Thoracic aorta (tissue), 2 donors: Measurements from ENCODE around the gene C1orf159. TPM values are rescaled to one million over a fixed set of nuclear protein-coding genes. Genes with fewer than 3 reads are reported as not detected.
A peak's percentile ranks its signal among the peaks of the same experiment; 100 is the strongest.

Experiments
- ATAC-seq: fragments of 150-250 bp; one replicate; pipeline ENCODE4 v1.8.0; 2017; ENCODE audit warnings: low read depth; ENCODE audit not compliant: insufficient number of reproducible peaks, low FRiP score
- DNase-seq: peaks from one replicate; pipeline ENCODE4 v3.0.0-alpha.2; 2020; ENCODE audit warnings: low spot score
- H3K27ac ChIP-seq, 2 donors: fragments of 200-600 bp; sonication (generic); 1 replicate in 1 of 2; 2 replicates in 1 of 2; pipeline ENCODE4 v1.5.1; 2016; ENCODE audit warnings: mild to moderate bottlenecking in 2 of 2, moderate library complexity in 2 of 2
- H3K27me3 ChIP-seq: fragments of 200-600 bp; sonication (generic); replicated peaks from 2 replicates; pipeline ENCODE4 v1.6.0; 2016; ENCODE audit warnings: mild to moderate bottlenecking; ENCODE audit not compliant: insufficient read depth
- H3K36me3 ChIP-seq: fragments of 200-600 bp; sonication (generic); one replicate; pipeline ENCODE4 v1.5.1; 2016
- H3K4me1 ChIP-seq, 2 donors: fragments of 200-600 bp; sonication (generic); 1 replicate in 1 of 2; 2 replicates in 1 of 2; pipeline versions ENCODE4 v1.5.1 to v1.6.0; 2016; ENCODE audit warnings: low read depth in 2 of 2, mild to moderate bottlenecking in 1 of 2; ENCODE audit not compliant: control insufficient read depth in 1 of 2
- H3K4me3 ChIP-seq: fragments of 200-600 bp; sonication (generic); 2 replicates; pipeline ENCODE4 v1.5.1; 2016; ENCODE audit warnings: mild to moderate bottlenecking
- H3K9me3 ChIP-seq: fragments of 200-600 bp; sonication (generic); 2 replicates; pipeline ENCODE4 v1.5.1; 2016
- total RNA-seq, 2 donors: library from RNA; depleted of rRNA; stranded (reverse); fragments of >200 nt; gene quantifications; one replicate each; pipeline versions ENCODE4 v1.1.0 to v1.2.3, GENCODE V29; 2016
- TF ChIP-seq, protein P1 (sequence below): fragments of 200-600 bp; sonication (generic); IDR thresholded peaks from one replicate; pipeline ENCODE4 v1.5.1; 2019; ENCODE audit warnings: antibody characterized with exemption

C1orf159 gene
- total RNA-seq, 2 donors from 2014 or later = 10.8 to 21.2 TPM

DNA sequence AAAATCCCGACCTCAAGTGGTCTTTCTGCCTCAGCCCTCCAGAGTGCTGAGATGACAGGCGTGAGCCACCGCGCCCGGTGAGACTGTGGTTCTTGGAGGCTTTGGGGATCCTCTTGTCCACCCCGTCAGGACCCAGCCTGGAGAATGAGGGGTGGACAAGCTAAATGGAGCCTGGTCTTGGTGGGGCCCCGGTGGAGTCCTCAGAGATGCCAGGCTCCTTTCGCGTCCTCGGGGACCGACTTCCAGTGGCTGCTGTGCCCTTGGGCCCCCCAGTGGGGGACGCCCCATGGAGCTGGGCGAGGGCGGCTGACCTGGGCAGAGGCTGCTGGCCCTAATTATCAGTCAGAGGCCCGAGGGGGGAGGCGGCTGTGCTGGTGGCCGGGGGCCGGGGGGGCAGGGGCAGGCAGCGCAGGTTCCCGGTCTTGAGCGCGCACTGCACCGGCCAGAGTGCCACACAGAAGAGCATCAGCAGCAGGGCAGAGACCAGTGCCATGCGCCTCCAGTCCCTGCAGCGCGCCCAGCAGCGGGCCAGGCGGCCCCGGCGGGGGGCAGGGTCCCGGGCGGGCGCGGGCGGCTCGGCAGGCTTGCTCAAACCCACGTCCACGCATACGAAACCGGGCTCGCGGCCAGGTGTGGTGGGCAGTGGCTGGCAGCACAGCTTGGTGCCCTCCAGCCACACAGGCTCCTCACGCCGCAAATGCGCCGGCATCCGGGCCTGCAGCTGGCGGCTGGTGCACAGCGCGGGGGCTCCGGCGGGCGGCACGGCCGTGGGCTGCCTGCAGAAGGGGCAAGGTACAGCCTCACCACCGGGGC lies 44.2 kb downstream of the C1orf159 start:
- ATAC-seq (no peak), DNase-seq (no peak)
- H3K27me3 ChIP-seq = no peaks in the 10 kb centered on the region
- TF ChIP-seq, protein P1, sequence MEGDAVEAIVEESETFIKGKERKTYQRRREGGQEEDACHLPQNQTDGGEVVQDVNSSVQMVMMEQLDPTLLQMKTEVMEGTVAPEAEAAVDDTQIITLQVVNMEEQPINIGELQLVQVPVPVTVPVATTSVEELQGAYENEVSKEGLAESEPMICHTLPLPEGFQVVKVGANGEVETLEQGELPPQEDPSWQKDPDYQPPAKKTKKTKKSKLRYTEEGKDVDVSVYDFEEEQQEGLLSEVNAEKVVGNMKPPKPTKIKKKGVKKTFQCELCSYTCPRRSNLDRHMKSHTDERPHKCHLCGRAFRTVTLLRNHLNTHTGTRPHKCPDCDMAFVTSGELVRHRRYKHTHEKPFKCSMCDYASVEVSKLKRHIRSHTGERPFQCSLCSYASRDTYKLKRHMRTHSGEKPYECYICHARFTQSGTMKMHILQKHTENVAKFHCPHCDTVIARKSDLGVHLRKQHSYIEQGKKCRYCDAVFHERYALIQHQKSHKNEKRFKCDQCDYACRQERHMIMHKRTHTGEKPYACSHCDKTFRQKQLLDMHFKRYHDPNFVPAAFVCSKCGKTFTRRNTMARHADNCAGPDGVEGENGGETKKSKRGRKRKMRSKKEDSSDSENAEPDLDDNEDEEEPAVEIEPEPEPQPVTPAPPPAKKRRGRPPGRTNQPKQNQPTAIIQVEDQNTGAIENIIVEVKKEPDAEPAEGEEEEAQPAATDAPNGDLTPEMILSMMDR = no peak
- no peaks in the 10 kb centered on the region for H3K9me3 ChIP-seq
- H3K27ac ChIP-seq = no peak overlapping the region
- H3K36me3 ChIP-seq = no peaks in the 10 kb centered on the region
- H3K4me1 ChIP-seq = peaks cover 0 to 14% of the 10 kb centered on the region in 2 donors
- H3K4me3 ChIP-seq = no peak overlapping the region

DNA sequence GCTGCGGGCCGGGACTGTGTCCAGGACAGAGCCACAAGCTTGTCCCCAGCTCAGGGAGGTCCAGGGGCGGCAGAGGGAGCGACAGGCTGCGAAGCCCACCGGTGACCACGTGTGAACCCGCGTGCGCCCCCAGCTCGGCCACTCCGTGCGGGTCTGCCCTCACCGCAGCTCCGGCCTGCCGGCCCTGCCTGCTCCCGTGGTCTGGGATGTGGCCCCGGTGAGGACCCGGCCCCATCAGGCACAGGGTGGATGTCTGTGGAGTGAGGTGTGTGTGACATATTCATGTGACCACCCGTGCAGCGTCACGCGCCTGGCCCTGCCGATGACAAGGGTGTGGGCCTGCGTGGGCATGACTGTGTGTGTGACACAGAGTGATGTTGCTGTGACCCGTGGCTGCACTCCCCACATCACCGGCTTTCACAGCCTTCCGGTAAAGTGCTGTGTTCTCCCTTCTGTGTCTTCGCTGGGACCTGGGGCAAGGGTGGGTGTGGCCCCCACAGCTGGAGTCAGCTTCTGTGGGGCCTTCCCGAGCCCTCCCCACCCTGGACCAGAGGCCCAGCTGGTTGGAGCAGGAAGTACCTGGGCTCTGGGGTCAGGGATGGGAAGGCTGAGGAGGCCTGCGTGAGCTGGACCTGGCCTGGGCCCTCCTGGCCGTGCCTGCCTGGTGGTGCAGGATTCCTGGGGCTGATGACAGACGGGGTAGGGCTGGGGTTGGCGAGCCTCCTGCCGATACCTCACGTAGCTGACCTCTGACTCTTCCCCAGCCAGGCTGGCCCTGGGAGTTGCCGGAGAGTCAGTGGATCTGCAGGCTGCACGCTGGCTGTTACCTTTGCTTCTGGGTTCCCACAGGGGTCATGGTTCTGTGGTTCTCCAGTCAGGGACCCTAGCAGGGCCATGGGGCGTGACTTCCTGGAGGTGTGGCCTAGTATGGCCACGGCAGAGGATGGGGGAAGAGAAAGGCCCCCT lies 45.9 kb downstream of the C1orf159 start:
- H3K9me3 ChIP-seq = no peaks in the 10 kb centered on the region
- no peak for DNase-seq
- no peak for ATAC-seq
- H3K27me3 ChIP-seq = no peaks in the 10 kb centered on the region
- H3K36me3 ChIP-seq = no peaks in the 10 kb centered on the region
- H3K27ac ChIP-seq = no peak overlapping the region
- peaks cover 0 to 14% of the 10 kb centered on the region in 2 donors for H3K4me1 ChIP-seq
- peak overlapping the region; percentile 74 for H3K4me3 ChIP-seq
- TF ChIP-seq, protein P1 = no peak

DNA sequence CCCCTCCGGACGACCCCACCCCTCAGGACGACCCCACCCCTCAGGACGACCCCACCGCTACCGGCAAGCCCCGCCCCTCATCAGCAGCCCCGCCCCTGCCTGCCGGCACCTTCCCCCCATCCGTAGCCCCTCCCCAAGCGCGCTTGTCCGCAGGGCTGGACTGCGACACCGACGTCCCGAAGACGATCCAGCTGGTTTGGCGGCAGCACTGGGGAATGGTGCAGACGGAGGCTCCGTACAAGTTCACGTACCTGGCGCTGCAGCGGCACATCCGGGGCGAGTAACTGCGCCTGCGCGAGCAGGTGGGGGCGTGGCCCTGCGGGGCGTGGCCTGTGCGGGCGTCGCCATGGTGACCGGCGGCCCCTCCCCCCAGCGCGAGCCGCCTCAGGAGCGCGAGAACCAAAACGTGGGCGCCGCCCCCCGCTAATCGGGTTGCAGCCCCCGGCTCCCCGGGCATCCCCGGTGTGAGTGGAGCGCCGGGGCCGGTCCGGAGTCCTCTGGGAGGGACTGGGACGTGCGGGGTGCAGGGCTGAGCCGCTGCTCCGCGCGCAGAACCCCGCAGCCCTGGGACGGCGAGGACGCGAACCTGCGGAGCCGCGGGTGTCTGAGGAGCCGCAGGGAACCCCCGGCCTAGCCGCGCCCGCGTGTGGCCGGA lies 46.7 kb downstream of the C1orf159 start:
- Histone ChIP-seq H3K27me3 (no peaks in the 10 kb centered on the region), H3K4me3 (peak overlapping the region; percentile 74), H3K36me3 (no peaks in the 10 kb centered on the region), H3K4me1 (peaks cover 0 to 15% of the 10 kb centered on the region in 2 donors), H3K27ac (no peak overlapping the region), H3K9me3 (no peaks in the 10 kb centered on the region)
- TF ChIP-seq, protein P1 = no peak
- no peak for ATAC-seq
- DNase-seq = no peak

DNA sequence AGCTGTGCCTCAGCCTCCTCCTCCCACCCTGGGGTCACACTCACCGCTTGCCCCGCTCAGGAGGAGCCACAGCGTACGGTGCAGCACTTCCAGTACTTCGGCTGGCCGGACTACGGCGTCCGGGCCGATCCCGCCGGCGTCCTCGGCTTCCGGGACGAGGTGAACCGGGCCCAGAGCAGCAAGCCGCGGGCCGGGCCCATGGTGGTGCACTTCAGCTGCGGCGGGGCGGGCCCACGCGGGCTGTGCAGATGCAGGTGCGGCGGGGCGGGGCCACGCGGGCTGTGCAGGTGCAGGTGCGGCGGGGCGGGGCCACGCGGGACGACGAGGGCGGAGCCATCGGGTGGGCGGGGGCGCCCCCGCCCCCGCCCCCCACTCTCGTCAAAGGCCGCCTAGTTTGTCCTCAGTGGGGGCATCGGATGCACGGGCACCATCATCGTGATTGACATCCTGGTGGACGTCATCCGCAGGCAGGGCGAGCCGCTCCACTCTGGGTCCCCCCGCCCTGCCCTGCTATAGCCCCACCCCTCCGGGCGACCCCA lies 47.3 kb downstream of the C1orf159 start:
- no peak for ATAC-seq
- no peaks in the 10 kb centered on the region for H3K36me3 ChIP-seq
- H3K4me1 ChIP-seq = peaks cover 0 to 19% of the 10 kb centered on the region in 2 donors
- H3K9me3 ChIP-seq = no peaks in the 10 kb centered on the region
- peak overlapping the region; percentile 74 for H3K4me3 ChIP-seq
- H3K27ac ChIP-seq = no peak overlapping the region
- no peaks in the 10 kb centered on the region for H3K27me3 ChIP-seq
- TF ChIP-seq, protein P1 = no peak
- no peak for DNase-seq
